DND-41 (cell line): ENCODE results near the gene IPO11.

Experiments
- ATAC-seq: fragments of 200-7000 bp; cut with Tn5 transposase; 3 replicates; pipeline ENCODE4 v1.9.1; 2021; ENCODE audit warnings: low read depth; ENCODE audit not compliant: insufficient read depth
- DNase-seq: peaks from one replicate; pipeline ENCODE4 v3.0.0-alpha.2; 2020
- H2AFZ ChIP-seq: 2 replicates; pipeline ENCODE4 v1.6.0; 2012; ENCODE audit warnings: low read depth, low read length
- H3K27ac ChIP-seq: 2 replicates; pipeline ENCODE4 v1.5.1; 2012; ENCODE audit warnings: low read length, inconsistent platforms
- H3K27me3 ChIP-seq: fragments of 200-600 bp; sonication (generic); 2 replicates; pipeline ENCODE4 v1.6.0; 2012; ENCODE audit warnings: low read length, mild to moderate bottlenecking, inconsistent platforms; ENCODE audit not compliant: insufficient read depth, poor library complexity
- H3K36me3 ChIP-seq: 2 replicates; pipeline ENCODE4 v1.5.1; 2012; ENCODE audit warnings: low read length, inconsistent platforms; ENCODE audit not compliant: insufficient read depth
- H3K4me1 ChIP-seq: 2 replicates; pipeline ENCODE4 v1.5.1; 2012; ENCODE audit warnings: mild to moderate bottlenecking, low read length; ENCODE audit not compliant: insufficient read depth
- H3K4me2 ChIP-seq: 2 replicates; pipeline ENCODE4 v1.6.0; 2012; ENCODE audit warnings: mild to moderate bottlenecking, moderate library complexity, low read length, inconsistent platforms; ENCODE audit not compliant: insufficient read depth
- H3K4me3 ChIP-seq, 2 experiments: fragments of 200-600 bp in 1 of 2; shearing (Covaris generic) in 1 of 2; 2 replicates each; pipeline ENCODE4 v1.5.1; 2012 to 2016; ENCODE audit warnings: inconsistent platforms in 2 of 2, low read length in 2 of 2, mild to moderate bottlenecking in 2 of 2, low read depth in 1 of 2, moderate library complexity in 1 of 2
- H3K79me2 ChIP-seq: 2 replicates; pipeline ENCODE4 v1.6.0; 2012; ENCODE audit warnings: low read length, inconsistent platforms; ENCODE audit not compliant: insufficient read depth
- H3K9ac ChIP-seq: 2 replicates; pipeline ENCODE4 v1.6.0; 2012; ENCODE audit warnings: low read depth, mild to moderate bottlenecking, inconsistent platforms, low read length, moderate library complexity
- H3K9me3 ChIP-seq: 2 replicates; pipeline ENCODE4 v1.5.1; 2012; ENCODE audit warnings: low read length, moderate library complexity, mild to moderate bottlenecking, inconsistent platforms; ENCODE audit not compliant: insufficient read depth, severe bottlenecking
- H4K20me1 ChIP-seq: 2 replicates; pipeline ENCODE4 v1.6.0; 2012; ENCODE audit warnings: low read length; ENCODE audit not compliant: insufficient read depth
- EZH2 ChIP-seq: IDR thresholded peaks from 3 replicates; pipeline ENCODE4 v1.6.1; 2012; ENCODE audit warnings: borderline replicate concordance, low read depth, mild to moderate bottlenecking, moderate library complexity, low read length, inconsistent platforms; ENCODE audit not compliant: severe bottlenecking
- TF ChIP-seq, protein P1 (sequence below): IDR thresholded peaks from 2 replicates; pipeline ENCODE4 v1.5.1; 2012; ENCODE audit warnings: borderline replicate concordance, low read length, moderate library complexity, mild to moderate bottlenecking; ENCODE audit not compliant: poor library complexity, severe bottlenecking; ENCODE audit errors: extremely low read depth

The IPO11 gene

GRCh38 chr5:62534461-62535236, 122.1 kb downstream of the IPO11 start:
- Histone ChIP-seq H3K4me3 (no peak overlapping the region), H2AFZ (no peak overlapping the region), H3K4me1 (no peaks in the 10 kb centered on the region), H4K20me1 (no peaks in the 10 kb centered on the region), H3K4me2 (no peak overlapping the region), H3K9me3 (no peaks in the 10 kb centered on the region), H3K9ac (no peak overlapping the region), H3K79me2 (no peaks in the 10 kb centered on the region), H3K36me3 (peaks cover 36% of the 10 kb centered on the region), H3K27me3 (no peaks in the 10 kb centered on the region), H3K27ac (no peak overlapping the region)
- DNase-seq (no peak), ATAC-seq (no peak)
- no peak for TF ChIP-seq EZH2
- TF ChIP-seq, protein P1, sequence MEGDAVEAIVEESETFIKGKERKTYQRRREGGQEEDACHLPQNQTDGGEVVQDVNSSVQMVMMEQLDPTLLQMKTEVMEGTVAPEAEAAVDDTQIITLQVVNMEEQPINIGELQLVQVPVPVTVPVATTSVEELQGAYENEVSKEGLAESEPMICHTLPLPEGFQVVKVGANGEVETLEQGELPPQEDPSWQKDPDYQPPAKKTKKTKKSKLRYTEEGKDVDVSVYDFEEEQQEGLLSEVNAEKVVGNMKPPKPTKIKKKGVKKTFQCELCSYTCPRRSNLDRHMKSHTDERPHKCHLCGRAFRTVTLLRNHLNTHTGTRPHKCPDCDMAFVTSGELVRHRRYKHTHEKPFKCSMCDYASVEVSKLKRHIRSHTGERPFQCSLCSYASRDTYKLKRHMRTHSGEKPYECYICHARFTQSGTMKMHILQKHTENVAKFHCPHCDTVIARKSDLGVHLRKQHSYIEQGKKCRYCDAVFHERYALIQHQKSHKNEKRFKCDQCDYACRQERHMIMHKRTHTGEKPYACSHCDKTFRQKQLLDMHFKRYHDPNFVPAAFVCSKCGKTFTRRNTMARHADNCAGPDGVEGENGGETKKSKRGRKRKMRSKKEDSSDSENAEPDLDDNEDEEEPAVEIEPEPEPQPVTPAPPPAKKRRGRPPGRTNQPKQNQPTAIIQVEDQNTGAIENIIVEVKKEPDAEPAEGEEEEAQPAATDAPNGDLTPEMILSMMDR: no peak

GRCh38 chr5:62536232-62536631, 123.7 kb downstream of the IPO11 start:
- Histone ChIP-seq H3K9me3 (no peaks in the 10 kb centered on the region), H4K20me1 (no peaks in the 10 kb centered on the region), H2AFZ (no peak overlapping the region), H3K27ac (no peak overlapping the region), H3K4me2 (no peak overlapping the region), H3K4me1 (no peaks in the 10 kb centered on the region), H3K9ac (no peak overlapping the region), H3K4me3 (no peak overlapping the region), H3K36me3 (peaks cover 35% of the 10 kb centered on the region; the same call in 1 of the 2 replicates), H3K27me3 (no peaks in the 10 kb centered on the region), H3K79me2 (no peaks in the 10 kb centered on the region)
- ATAC-seq: no peak
- no peak for DNase-seq
- TF ChIP-seq, protein P1: no peak
- no peak for TF ChIP-seq EZH2

DNA sequence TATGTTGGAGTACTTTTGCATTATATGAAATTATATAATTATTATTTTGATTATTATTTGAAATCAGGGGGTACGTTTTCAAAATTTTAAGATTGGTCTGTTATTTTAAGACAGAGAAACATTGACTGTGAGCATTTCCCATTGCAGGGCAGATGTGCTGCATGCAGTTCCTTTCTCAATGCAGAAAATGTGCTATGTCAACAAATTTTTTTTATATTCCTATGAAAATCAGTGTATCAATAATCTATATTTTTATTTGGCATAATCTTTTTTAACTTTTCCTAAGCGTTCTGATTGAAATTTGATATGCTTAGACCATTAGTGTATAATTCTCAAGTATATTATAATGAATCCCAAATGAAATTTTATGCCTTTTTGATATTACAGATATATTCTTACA, 124.2 kb downstream of the IPO11 start:
- H3K4me3 ChIP-seq: no peak overlapping the region
- TF ChIP-seq, protein P1: no peak
- no peak for TF ChIP-seq EZH2
- no peaks in the 10 kb centered on the region for H3K79me2 ChIP-seq
- peaks cover 33% of the 10 kb centered on the region; the same call in 1 of the 2 replicates for H3K36me3 ChIP-seq
- no peak overlapping the region for H3K9ac ChIP-seq
- H4K20me1 ChIP-seq: no peaks in the 10 kb centered on the region
- ATAC-seq (no peak), DNase-seq (no peak)
- no peaks in the 10 kb centered on the region for H3K27me3 ChIP-seq
- no peaks in the 10 kb centered on the region for H3K9me3 ChIP-seq
- no peak overlapping the region for H2AFZ ChIP-seq
- no peak overlapping the region for H3K27ac ChIP-seq
- no peaks in the 10 kb centered on the region for H3K4me1 ChIP-seq
- H3K4me2 ChIP-seq: no peak overlapping the region
